Dermis blood vessel endothelial cell (primary cell): Measurements from ENCODE around the gene HECTD4. TPM values are rescaled to one million over a fixed set of nuclear protein-coding genes. Genes with fewer than 3 reads are reported as not detected.

ENCODE experiments used
- DNase-seq: peaks from one replicate; pipeline ENCODE4 v3.0.0; 2010
- total RNA-seq: library from RNA; depleted of rRNA; stranded (reverse); fragments of >200 nt; gene quantifications from 2 replicates; pipeline ENCODE4 v1.2.3, GENCODE V29; 2014

Gene HECTD4
- total RNA-seq, 1 donor from 2014 or later = 23.1 TPM

DNA sequence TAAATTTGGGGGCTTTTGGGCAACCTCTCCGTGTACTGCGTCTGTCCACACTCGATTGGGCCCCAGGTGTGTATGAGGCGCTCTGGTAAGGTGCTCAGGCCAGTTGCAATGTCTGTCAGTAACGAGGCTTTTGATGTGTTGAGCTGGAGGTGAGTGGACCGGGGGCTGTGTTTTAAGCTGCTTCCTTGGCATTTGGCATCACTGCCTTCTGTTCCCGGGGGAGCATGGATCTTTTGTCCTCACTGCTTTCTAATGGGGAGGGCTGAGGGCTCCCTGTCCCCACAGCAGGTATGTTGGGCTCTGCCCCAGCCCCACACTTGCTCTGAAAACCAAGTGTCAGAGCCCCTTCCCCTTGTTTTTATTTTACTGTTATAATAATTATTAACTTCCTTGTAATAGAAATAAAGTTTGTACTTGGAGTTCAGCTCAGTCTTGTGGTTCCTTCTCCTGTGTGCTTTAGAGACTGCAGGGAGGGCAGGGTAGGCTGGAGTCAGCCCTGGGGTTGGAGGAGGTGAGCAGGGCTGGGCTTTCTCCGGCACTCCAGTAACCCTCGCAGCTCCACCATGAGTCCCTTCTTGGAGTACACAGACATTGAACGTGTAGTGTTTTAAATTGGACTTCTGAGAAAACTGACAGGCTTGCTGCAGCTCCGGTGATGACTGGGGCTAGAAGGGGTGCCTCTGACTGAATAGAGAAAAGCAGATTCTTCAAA, 228.9 kb downstream of the HECTD4 start:
- no peak for DNase-seq

GRCh38 chr12:112151766-112152541, 230.3 kb downstream of the HECTD4 start:
- no peak for DNase-seq

- no peak for DNase-seq
Observed at GRCh38 chr12:112149596-112149995, 232.6 kb downstream of the HECTD4 start.

DNA sequence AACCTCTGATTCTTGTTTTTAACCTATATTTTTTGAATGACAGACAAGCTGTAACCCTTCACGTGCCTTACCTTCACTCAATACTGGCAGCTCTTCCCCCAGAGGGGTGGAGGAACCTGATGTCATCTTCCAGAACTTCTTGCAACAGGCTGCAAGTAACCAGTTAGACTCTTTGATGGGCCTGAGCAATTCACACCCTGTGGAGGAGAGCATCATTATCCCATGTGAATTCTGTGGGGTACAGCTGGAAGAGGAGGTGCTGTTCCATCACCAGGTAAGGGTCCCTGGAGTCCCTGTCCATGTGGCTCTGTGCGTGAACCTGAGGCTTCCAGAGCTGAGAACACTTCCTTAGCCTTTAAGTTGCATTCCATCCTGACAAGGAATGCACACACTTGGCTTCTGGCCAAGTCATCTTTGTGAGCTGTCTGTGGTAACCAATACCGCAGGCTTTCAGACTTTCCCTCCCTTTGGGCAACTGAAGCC, 234.2 kb downstream of the HECTD4 start:
- DNase-seq = peak; percentile 57

GRCh38 chr12:112146123-112146522, 236.1 kb downstream of the HECTD4 start:
- no peak for DNase-seq

GRCh38 chr12:112140728-112141127, 241.5 kb downstream of the HECTD4 start:
- no peak for DNase-seq

- DNase-seq = no peak
Observed at GRCh38 chr12:112134731-112135130, 247.5 kb downstream of the HECTD4 start.

DNA sequence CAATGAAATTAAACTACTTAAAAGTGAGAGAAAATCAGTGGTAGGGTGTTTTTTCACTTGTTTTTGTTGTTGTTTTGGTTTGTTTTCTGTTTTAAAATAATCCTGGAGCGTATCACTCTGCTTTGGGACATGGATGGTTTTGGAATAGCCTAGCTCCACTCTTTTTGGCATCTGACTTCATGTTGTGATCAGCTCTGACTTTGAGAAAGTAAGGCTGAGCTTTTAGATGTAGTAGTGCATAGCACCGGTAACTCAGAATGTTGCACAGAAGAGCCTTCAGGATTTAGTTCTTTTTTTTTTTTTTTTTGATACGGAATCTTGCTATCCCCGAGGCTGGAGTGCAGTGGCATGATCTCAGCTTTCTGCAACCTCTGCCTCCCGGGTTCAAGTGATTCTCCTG, 248.8 kb downstream of the HECTD4 start:
- no peak for DNase-seq

GRCh38 chr12:112131686-112132085, 250.5 kb downstream of the HECTD4 start:
- no peak for DNase-seq

GRCh38 chr12:112130441-112130998, 251.7 kb downstream of the HECTD4 start:
- peak; percentile 50 for DNase-seq

DNA sequence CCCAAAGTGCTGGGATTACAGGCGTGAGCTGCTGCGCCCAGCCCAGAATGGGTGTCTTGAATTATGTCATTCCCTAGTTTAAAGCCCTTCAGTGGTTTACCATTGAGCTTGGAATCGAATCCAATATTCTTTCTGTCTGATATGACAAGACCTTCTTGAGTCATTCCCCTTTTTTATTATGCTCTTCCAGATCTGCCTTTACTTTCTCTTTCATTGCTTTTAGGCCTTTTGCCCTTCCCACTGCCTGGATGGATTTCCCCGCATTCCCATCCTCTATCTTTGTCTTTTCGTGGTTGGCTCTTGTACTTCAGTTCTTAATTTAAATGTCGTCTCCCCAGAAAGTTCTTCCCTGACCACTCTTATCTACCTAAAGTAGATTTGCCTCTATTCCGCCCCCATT, 255.3 kb downstream of the HECTD4 start:
- DNase-seq = no peak

- no peak for DNase-seq
Observed at GRCh38 chr12:112126000-112126438, 256.2 kb downstream of the HECTD4 start.

GRCh38 chr12:112125250-112125999, 256.8 kb downstream of the HECTD4 start, which contains the start of gene TRAFD1:
TRAFD1 (plus strand) TSS chr12:112125560; CDS start chr12:112130523, 4,963 bp downstream.
- peak; percentile 98 for DNase-seq

- no peak for DNase-seq
Observed at GRCh38 chr12:112124918-112125249, 257.3 kb downstream of the HECTD4 start.

DNA sequence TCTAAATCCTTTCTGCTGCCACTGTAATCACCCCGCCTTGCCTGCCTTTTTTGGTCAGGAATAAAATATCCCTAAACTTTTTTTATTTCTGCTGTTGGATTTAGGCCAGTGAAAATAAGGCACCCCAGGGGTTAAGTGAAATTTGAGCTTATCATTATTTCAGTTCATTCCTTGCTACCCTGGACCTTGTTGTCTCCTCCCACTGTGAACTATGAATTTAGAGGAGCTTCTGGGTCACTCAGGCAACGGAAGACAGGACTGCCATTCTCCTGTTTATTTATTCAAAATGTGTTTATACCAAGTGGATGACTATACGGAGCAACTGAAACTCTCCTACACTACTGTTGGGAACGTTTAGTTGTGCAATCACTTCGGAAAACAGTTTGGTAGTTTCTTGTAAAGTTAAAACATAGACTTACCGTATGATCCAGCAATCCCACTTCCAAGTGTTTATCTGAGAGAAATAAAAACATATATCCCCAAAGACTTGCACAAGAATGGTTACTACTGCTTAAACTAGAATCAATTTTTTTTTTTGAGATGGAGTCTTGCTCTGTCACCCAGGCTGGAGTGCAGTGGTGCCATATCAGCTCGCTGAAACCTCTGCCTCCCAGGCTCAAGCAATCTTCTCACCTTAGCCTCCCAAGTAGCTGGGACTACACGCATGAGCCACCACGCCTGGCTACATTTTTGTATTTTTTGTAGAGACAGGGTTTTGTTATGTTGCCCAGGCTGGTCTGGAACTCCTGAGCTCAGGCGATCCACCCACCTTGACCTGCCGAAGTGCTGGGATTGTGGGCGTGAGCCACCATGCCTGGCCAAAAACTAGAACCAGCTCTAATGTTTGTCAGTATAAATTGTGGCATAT, 259.2 kb downstream of the HECTD4 start:
- DNase-seq = no peak

GRCh38 chr12:112121780-112122565, 260.3 kb downstream of the HECTD4 start:
- no peak for DNase-seq

GRCh38 chr12:112117685-112118084, 264.5 kb downstream of the HECTD4 start:
- DNase-seq = no peak

DNA sequence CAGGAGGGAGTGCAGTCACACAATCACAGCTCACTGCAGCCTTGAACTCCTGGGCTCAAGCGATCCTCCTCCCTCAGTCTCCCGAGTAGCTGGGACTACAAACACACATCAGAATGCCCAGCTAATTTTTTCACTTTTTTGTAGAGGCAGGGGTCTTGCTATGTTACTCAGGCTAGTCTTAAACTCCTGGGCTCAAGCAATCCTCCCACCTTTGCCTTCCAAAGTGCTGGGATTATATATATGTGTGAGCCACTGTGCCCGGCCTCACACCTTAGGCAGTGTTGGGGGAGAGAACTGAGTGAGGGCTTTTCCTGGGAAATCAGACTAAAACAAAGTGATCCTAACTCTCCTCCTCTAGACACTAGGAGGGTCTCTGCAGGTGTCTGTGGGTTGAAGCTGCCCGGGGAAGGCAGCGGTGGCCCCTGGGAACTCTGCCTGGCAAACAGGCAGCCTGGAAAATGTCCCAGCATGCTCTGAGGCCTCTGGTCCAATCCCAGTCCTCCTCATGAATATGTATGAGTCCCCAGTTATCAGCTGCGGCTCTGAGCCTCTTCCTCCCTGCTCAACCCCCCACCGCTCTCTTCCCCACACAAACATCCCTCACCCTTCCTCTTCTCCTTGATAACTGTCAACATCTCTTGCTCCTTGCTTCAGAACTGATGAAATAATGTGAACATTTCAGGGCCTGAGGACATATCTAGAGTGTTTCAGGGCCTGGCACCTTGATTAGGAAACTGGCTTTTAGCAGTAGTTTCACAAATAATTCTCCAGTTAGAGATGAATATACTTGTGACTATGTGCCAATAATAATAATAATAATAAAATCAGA, 265.8 kb downstream of the HECTD4 start:
- peak; percentile 82 for DNase-seq

- no peak for DNase-seq
Observed at GRCh38 chr12:112115259-112116045, 266.8 kb downstream of the HECTD4 start.
